Neural cell (in vitro differentiated cells): ENCODE results near the gene ZNF841. TPM values are rescaled to one million over a fixed set of nuclear protein-coding genes. Genes with fewer than 3 reads are reported as not detected.

ENCODE experiments used
- H2AFZ ChIP-seq: fragments of 200-600, 300-800 bp; sonication (generic), shearing (Covaris generic); 2 replicates; pipeline ENCODE4 v1.6.0; 2014; ENCODE audit warnings: low read depth, mild to moderate bottlenecking, antibody characterized with exemption, low read length, moderate library complexity
- H3F3A ChIP-seq: fragments of 200-600 bp; shearing (Covaris generic); 2 replicates; pipeline ENCODE4 v1.6.1; 2016; ENCODE audit warnings: mild to moderate bottlenecking, moderate library complexity, mixed read lengths, antibody characterized with exemption, low read length; ENCODE audit not compliant: insufficient read depth, poor library complexity, severe bottlenecking
- H3K27ac ChIP-seq: fragments of 200-600, 300-800 bp; sonication (generic), shearing (Covaris generic); 2 replicates; pipeline ENCODE4 v1.5.1; 2014; ENCODE audit warnings: mild to moderate bottlenecking, low read length, moderate library complexity
- H3K27me3 ChIP-seq: fragments of 300-800, 200-600 bp; sonication (generic), shearing (Covaris generic); 2 replicates; pipeline ENCODE4 v1.6.0; 2014; ENCODE audit warnings: mild to moderate bottlenecking, low read depth, low read length, moderate library complexity; ENCODE audit not compliant: insufficient read depth
- H3K36me3 ChIP-seq: fragments of 300-800, 200-600 bp; sonication (generic), shearing (Covaris generic); 2 replicates; pipeline ENCODE4 v1.5.1; 2014; ENCODE audit warnings: mild to moderate bottlenecking, antibody characterized with exemption, low read length, moderate library complexity; ENCODE audit not compliant: insufficient read depth
- H3K4me2 ChIP-seq: fragments of 300-800, 200-600 bp; sonication (generic), shearing (Covaris generic); 2 replicates; pipeline ENCODE4 v1.6.0; 2014; ENCODE audit warnings: mild to moderate bottlenecking, low read length
- H3K4me3 ChIP-seq: fragments of 300-800, 200-600 bp; sonication (generic), shearing (Covaris generic); 2 replicates; pipeline ENCODE4 v1.5.1; 2014; ENCODE audit warnings: mild to moderate bottlenecking, low read length, moderate library complexity
- H3K79me2 ChIP-seq: fragments of 200-600 bp; shearing (Covaris generic); replicated peaks from 2 replicates; pipeline ENCODE4 v1.6.0; 2014; ENCODE audit warnings: mild to moderate bottlenecking, low read length, moderate library complexity; ENCODE audit not compliant: insufficient read depth
- H3K9ac ChIP-seq: fragments of 300-800, 200-600 bp; sonication (generic), shearing (Covaris generic); 2 replicates; pipeline ENCODE4 v1.6.1; 2016; ENCODE audit warnings: mild to moderate bottlenecking, low read length, mixed read lengths
- H3K9me2 ChIP-seq: fragments of 200-600 bp; shearing (Covaris generic); 2 replicates; pipeline ENCODE4 v1.6.1; 2016; ENCODE audit warnings: mild to moderate bottlenecking, low read length, mixed read lengths; ENCODE audit not compliant: insufficient read depth
- H3K9me3 ChIP-seq: fragments of 200-600, 300-800 bp; sonication (generic), shearing (Covaris generic); 2 replicates; pipeline ENCODE4 v1.6.1; 2016; ENCODE audit warnings: mild to moderate bottlenecking, mixed run types, low read length, moderate library complexity, mixed read lengths
- H4K20me1 ChIP-seq: fragments of 200-600 bp; shearing (Covaris generic); 2 replicates; pipeline ENCODE4 v1.6.1; 2016; ENCODE audit warnings: mild to moderate bottlenecking, mixed run types; ENCODE audit not compliant: insufficient read depth
- EZH2 ChIP-seq: fragments of 200-600, 300-800 bp; shearing (Covaris generic), sonication (generic); IDR thresholded peaks from 2 replicates; pipeline ENCODE4 v1.6.1; 2014; ENCODE audit warnings: antibody characterized with exemption, low read length, borderline replicate concordance, mild to moderate bottlenecking; ENCODE audit not compliant: insufficient read depth, poor library complexity, severe bottlenecking
- MXI1 ChIP-seq: fragments of 450-650 bp; conservative IDR thresholded peaks from 2 replicates; pipeline ENCODE4 v1.6.1; 2014; ENCODE audit warnings: antibody characterized with exemption, mild to moderate bottlenecking; ENCODE audit not compliant: poor library complexity, severe bottlenecking
- POLR2AphosphoS5 ChIP-seq: IDR thresholded peaks from 2 replicates; pipeline ENCODE4 v1.6.1; 2012
- SMC3 ChIP-seq: fragments of 450-650 bp; conservative IDR thresholded peaks from 2 replicates; pipeline ENCODE4 v1.6.1; 2014; ENCODE audit warnings: antibody characterized with exemption, mild to moderate bottlenecking, moderate library complexity; ENCODE audit not compliant: poor library complexity
- TAF1 ChIP-seq: IDR thresholded peaks from 2 replicates; pipeline ENCODE4 v1.6.1; 2012; ENCODE audit warnings: low read depth
- polyA plus RNA-seq: library from polyadenylated mRNA; depleted of rRNA; stranded (reverse); fragments of >200 nt; gene quantifications from 2 replicates; pipeline ENCODE4 v1.2.3, GENCODE V29; 2014
- TF ChIP-seq, protein P1 (sequence below): IDR thresholded peaks from 2 replicates; pipeline ENCODE4 v1.6.1; 2012; ENCODE audit warnings: borderline replicate concordance
- TF ChIP-seq, protein P2 (sequence below): fragments of 450-650 bp; IDR thresholded peaks from 2 replicates; pipeline ENCODE4 v1.5.1; 2014; ENCODE audit warnings: antibody characterized with exemption, mild to moderate bottlenecking, moderate library complexity; ENCODE audit not compliant: poor library complexity, severe bottlenecking

The ZNF841 gene
- polyA plus RNA-seq, 1 donor from 2014 or later = 27.5 TPM

DNA sequence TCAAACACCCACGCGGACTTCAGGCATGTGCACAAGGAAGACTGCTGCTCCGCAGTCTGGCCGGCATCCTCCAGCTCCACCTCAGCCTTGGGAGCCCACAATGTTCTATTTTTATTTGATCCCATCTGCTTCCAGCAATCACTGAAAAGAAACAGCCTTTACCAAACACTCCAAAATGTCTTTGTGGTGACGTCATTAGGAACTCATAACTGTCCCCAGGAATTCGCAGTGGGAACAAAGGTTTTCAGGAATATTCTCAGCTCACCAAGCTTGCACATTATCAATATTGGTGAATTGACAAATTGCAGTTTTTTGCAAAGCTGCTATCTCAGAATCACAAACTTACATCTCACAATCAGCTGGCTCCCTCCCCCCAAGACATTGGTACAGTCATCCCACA, 15.2 kb upstream of the ZNF841 start:
- Histone ChIP-seq H3K9me3 (peaks cover 35% of the 10 kb centered on the region), H3K9ac (no peak overlapping the region), H3K9me2 (no peaks in the 10 kb centered on the region), H3K4me2 (no peak overlapping the region), H3K27ac (no peak overlapping the region), H3F3A (no peaks in the 10 kb centered on the region), H2AFZ (no peak overlapping the region), H3K79me2 (no peaks in the 10 kb centered on the region), H3K27me3 (no peaks in the 10 kb centered on the region), H3K36me3 (peaks cover 34% of the 10 kb centered on the region), H4K20me1 (no peaks in the 10 kb centered on the region), H3K4me3 (no peak overlapping the region)
- TF ChIP-seq SMC3 (no peak), TAF1 (no peak), EZH2 (no peak), MXI1 (no peak), POLR2AphosphoS5 (no peak)

DNA sequence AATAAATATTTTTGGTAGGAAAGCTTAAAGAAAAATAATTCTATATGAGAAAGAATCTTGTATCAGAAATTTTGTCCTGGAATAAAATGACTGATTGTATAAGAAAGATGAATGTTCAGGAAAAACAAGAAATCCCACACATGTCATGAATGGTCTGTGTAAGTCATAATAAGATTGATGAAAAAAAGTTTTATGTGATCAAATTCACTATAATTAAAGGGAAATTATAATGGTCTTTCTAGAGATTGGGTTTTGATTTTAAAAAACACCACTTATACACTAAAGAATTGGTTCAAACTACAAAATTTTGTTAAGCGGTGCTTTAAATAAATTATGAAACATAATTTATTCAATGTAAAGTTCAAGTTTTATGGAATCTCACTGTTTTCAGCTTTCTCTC, 7.2 kb upstream of the ZNF841 start:
- Histone ChIP-seq H3F3A (no peaks in the 10 kb centered on the region), H3K36me3 (no peaks in the 10 kb centered on the region), H4K20me1 (no peaks in the 10 kb centered on the region), H3K27me3 (no peaks in the 10 kb centered on the region), H3K4me2 (no peak overlapping the region), H3K9ac (no peak overlapping the region), H3K4me3 (no peak overlapping the region), H3K79me2 (no peaks in the 10 kb centered on the region), H3K9me2 (no peaks in the 10 kb centered on the region), H3K27ac (no peak overlapping the region), H3K9me3 (peaks cover 3% of the 10 kb centered on the region), H2AFZ (no peak overlapping the region)
- TF ChIP-seq, protein P1, sequence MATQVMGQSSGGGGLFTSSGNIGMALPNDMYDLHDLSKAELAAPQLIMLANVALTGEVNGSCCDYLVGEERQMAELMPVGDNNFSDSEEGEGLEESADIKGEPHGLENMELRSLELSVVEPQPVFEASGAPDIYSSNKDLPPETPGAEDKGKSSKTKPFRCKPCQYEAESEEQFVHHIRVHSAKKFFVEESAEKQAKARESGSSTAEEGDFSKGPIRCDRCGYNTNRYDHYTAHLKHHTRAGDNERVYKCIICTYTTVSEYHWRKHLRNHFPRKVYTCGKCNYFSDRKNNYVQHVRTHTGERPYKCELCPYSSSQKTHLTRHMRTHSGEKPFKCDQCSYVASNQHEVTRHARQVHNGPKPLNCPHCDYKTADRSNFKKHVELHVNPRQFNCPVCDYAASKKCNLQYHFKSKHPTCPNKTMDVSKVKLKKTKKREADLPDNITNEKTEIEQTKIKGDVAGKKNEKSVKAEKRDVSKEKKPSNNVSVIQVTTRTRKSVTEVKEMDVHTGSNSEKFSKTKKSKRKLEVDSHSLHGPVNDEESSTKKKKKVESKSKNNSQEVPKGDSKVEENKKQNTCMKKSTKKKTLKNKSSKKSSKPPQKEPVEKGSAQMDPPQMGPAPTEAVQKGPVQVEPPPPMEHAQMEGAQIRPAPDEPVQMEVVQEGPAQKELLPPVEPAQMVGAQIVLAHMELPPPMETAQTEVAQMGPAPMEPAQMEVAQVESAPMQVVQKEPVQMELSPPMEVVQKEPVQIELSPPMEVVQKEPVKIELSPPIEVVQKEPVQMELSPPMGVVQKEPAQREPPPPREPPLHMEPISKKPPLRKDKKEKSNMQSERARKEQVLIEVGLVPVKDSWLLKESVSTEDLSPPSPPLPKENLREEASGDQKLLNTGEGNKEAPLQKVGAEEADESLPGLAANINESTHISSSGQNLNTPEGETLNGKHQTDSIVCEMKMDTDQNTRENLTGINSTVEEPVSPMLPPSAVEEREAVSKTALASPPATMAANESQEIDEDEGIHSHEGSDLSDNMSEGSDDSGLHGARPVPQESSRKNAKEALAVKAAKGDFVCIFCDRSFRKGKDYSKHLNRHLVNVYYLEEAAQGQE = no peak
- TF ChIP-seq, protein P2, sequence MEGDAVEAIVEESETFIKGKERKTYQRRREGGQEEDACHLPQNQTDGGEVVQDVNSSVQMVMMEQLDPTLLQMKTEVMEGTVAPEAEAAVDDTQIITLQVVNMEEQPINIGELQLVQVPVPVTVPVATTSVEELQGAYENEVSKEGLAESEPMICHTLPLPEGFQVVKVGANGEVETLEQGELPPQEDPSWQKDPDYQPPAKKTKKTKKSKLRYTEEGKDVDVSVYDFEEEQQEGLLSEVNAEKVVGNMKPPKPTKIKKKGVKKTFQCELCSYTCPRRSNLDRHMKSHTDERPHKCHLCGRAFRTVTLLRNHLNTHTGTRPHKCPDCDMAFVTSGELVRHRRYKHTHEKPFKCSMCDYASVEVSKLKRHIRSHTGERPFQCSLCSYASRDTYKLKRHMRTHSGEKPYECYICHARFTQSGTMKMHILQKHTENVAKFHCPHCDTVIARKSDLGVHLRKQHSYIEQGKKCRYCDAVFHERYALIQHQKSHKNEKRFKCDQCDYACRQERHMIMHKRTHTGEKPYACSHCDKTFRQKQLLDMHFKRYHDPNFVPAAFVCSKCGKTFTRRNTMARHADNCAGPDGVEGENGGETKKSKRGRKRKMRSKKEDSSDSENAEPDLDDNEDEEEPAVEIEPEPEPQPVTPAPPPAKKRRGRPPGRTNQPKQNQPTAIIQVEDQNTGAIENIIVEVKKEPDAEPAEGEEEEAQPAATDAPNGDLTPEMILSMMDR = no peak
- TF ChIP-seq SMC3 (no peak), TAF1 (no peak)

DNA sequence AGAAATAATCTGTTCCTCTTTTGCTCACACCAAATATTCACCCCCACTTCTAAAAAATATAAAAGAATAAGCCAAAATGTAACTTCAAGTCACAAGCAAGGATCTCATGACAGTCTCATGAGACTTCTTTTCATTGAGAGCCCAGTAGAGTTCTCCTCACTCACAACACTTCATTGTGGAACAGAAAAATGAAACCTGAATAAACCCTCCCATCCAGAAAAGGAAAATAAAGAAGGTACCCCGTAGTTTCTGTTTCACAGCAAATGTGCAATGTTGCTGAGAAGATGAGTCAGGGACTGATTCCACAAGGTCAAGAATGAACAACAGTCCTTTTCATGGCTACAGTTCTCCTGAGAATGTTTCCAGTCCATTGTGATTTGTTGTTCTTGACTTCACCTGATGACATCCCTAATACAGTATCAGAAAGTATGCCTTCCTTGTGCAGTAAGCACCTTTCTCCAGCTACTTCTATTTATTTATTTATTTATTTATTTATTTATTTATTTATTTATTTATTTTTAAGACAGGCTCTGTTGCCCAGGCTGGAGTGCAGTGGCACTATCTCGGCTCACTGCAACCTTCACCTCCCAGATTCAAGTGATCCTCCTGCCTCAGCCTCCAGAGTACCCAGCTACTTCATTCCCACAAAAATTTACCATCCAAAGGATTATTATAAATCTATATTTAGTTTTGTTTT, 6.4 kb upstream of the ZNF841 start:
- Histone ChIP-seq H3K4me2 (no peak overlapping the region), H3K27ac (no peak overlapping the region), H3K4me3 (no peak overlapping the region), H2AFZ (no peak overlapping the region), H4K20me1 (no peaks in the 10 kb centered on the region), H3K27me3 (no peaks in the 10 kb centered on the region), H3K36me3 (no peaks in the 10 kb centered on the region), H3K9me2 (no peaks in the 10 kb centered on the region), H3K9me3 (peaks cover 3% of the 10 kb centered on the region), H3F3A (no peaks in the 10 kb centered on the region), H3K9ac (no peak overlapping the region), H3K79me2 (no peaks in the 10 kb centered on the region)
- no peak for TF ChIP-seq TAF1
- TF ChIP-seq EZH2 = no peak
